ENCODE measurements around the gene ZNF414.
"Not testable (repeated sequence)": the region's sequence is repeated elsewhere in the genome, so short reads cannot be mapped to it uniquely, and the experiment has no call there.

- TF ChIP-seq EZH2 (IDR thresholded peaks at IDR 0.05); POLR2AphosphoS5 (IDR thresholded peaks at IDR 0.05; ENCODE audit: borderline replicate concordance, low read depth, low read length); FOXP2 (optimal IDR thresholded peaks at IDR 0.05; ENCODE audit: control extremely low read depth, extremely low read length, insufficient read depth): not testable (repeated sequence)
Observed at GRCh38 chr19:8553729-8554128, 39.8 kb upstream of the ZNF414 start.
